Activated CD4-positive, alpha-beta T cell treated with anti-CD3 and anti-CD28 coated beads for 48 hours (primary cell): ENCODE measurements around the gene XRCC1.
A peak's percentile ranks its signal among the peaks of the same experiment; 100 is the strongest.
"Not testable (repeated sequence)": the region's sequence is repeated elsewhere in the genome, so short reads cannot be mapped to it uniquely, and the experiment has no call there.

Experiments used
- DNase-seq: peaks from one replicate; pipeline ENCODE4 v3.0.0-alpha.2; 2020

Gene XRCC1, protein sequence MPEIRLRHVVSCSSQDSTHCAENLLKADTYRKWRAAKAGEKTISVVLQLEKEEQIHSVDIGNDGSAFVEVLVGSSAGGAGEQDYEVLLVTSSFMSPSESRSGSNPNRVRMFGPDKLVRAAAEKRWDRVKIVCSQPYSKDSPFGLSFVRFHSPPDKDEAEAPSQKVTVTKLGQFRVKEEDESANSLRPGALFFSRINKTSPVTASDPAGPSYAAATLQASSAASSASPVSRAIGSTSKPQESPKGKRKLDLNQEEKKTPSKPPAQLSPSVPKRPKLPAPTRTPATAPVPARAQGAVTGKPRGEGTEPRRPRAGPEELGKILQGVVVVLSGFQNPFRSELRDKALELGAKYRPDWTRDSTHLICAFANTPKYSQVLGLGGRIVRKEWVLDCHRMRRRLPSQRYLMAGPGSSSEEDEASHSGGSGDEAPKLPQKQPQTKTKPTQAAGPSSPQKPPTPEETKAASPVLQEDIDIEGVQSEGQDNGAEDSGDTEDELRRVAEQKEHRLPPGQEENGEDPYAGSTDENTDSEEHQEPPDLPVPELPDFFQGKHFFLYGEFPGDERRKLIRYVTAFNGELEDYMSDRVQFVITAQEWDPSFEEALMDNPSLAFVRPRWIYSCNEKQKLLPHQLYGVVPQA

DNA sequence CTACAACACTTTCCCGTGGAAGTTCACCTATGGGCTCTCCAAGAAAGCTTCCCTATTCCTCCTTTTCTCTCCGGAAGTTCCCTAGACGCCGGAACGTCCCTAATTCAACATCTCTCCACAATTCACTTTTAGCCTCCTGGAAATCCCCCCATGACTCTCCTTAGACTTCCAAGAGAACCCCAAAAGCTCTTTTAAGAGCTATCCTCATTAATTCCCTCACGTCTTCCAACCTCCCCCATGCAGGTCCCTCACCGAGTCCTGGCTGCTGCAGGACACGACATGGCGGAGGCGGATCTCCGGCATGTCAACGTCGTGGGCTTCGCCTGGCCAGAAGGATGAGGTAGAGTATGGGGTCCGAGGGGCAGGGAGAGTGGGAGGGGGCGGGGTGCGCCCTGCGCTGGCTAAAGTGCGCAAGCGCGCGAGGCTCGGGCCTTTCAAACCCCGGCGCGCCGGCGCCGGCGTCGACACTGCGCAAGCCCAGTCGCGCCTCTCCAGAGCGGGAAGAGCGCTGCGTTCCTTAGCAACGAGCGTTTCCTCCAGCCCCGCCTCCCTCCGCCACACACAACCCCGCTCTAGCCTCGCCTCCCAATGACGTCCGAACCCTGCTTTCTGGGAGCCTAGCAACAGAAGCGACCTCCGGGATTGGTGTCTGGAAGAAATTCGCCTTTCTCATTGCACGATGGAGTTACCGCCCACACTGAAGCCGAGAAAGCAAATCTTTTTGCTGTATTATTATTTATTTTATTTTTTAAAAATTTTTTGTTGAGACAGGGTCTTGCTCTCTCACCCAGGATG, at the start of gene XRCC1, which contains the start of gene PINLYP:
Gene XRCC1 (minus strand): TSS at position 372 of the 795 bp plus-strand sequence. CDS start 69 bp downstream, at position 303.
Gene PINLYP (plus strand): TSS at position 646 of the 795 bp plus-strand sequence. CDS start 1,391 bp downstream, outside the sequence.
- peak; percentile 98 for DNase-seq

DNA sequence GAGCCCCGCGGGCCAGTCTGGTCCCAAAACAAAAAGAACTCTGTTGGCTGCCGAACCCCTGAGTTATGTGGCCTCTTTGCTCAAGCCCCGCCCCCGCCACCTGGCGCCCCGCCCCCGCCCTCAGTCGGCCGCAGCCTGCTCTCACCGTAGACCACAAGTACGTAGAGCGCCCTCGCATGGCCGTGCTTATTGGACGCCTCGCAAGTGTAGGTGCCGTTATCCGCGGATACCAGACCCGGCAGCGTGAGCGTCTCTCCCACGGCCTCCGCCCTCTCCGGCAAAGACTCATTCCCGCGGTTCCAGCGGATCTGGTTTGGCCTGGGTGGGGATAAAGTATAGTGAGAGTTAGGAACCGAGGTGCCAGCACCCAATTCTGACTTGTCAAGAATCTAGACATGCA, 49.6 kb upstream of the XRCC1 start:
- DNase-seq, result peak; percentile 94

DNA sequence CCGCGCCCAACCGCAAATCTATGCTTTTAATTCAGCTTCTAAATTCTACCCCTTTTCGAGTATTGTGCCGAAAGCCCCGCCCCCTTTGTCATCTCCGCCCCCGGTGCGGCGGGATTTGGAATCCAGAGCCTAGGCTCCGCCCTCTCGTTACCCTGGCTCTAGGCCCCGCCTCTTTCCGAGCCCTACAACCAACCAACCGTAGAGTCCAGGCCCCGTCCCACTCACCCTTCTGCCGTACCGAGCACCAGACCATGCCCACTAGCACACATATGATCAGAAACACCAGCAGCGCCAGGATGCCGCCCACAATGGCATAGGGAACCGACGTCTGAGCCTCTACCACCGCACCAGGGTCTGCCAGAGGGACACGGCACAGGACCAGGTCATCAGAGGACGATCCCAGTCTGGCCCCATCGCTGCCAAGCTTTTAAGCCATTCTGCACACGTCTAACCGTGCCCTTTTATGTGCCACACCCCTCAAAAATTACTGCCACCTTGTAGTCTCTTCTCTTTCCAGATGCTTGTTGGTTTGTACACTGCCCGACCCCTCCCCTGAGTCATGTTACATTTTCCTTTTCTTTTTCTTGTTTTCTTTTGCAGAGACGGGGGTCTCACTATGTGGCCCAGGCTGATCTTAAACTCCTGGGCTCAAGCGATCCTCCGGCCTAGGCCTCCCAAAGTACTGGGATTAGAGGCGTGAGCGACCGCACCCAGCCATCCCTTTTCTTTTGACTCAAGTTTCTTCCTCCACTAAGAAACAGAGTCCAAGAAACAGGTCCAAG, 48.8 kb upstream of the XRCC1 start:
- peak; percentile 43 for DNase-seq

DNA sequence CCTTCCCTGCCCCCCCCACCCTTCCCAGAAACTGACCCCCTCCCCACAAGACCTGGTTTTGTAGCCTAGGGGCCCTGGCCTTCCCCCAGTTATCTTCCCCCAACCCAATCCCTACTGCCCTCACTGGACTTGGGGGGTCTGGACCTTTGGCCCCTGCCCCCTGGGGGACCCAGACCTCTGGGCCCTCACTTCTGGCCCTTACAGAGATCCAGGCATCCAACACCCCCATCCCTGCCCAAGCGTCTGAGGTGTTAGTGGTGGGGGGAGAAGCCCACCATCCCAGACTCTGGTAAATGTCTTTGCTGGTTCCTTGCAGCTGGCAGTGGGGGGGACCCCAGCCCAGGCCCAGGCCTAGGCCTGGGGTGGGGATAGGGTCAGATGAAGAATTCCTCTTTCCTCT, 47.6 kb upstream of the XRCC1 start:
- DNase-seq, result no peak

DNA sequence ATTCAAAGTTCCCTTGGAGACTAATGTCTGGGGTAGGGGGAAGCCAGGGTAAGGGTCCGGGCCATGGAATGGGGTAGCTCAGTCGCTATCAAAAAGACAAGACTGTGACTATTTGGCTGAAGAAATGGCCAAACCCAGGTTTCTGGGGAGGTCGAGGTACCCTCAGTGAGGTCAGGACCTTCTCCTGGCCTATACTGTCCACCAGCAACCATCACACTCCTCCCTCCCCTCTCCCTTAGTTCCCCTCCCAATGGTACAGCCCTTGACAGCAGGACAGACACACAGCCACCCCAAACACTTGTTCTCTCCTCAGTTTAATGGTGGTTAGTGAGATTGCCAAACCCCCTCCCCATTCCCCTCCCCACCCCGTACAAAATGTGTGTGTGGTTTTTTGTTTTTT, 46.7 kb upstream of the XRCC1 start:
- no peak for DNase-seq

DNA sequence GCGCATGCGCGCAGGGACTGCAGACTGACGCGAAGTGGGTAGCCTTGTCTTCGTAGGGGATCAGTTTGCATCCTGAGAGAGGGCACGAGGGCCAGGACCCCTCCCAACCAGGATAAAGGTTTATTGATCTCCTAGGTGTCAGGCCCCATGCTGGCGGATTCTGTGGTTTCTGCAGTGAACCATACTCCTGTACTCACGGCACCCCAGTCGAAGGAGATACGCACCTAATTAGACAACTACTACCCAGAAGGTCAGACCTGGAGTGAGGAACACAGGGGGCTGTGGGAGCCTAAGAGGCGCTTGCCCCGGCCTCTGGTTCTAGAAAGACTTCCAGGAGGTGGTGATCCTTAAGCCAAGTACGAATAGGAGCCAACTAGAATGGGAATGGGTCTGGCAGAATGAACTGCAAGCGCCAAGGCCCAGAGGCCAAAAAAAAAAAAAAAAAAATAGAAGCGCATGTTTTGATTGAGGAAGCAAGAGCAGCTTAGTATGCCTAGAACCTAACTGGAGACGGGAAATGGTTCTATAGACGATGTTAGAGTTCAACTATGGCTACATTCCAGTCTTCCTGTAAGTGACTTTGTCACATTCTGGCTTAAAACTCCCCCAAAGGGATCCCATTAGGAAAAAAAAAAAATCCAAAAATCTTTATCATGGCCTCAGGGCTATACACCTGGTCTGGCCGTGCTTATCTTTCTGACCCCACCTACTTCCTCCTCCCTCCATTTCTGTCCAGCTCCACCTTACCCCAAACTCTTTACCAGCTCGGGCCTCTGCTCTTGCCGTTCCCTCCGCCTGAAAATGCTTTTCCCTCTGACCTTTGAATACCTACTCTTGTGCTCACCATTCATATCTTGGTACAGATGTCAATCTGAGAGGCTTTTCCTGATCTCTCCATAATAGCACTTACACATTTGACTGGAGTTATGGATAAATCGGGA, 45.0 kb upstream of the XRCC1 start:
- no peak for DNase-seq

DNA sequence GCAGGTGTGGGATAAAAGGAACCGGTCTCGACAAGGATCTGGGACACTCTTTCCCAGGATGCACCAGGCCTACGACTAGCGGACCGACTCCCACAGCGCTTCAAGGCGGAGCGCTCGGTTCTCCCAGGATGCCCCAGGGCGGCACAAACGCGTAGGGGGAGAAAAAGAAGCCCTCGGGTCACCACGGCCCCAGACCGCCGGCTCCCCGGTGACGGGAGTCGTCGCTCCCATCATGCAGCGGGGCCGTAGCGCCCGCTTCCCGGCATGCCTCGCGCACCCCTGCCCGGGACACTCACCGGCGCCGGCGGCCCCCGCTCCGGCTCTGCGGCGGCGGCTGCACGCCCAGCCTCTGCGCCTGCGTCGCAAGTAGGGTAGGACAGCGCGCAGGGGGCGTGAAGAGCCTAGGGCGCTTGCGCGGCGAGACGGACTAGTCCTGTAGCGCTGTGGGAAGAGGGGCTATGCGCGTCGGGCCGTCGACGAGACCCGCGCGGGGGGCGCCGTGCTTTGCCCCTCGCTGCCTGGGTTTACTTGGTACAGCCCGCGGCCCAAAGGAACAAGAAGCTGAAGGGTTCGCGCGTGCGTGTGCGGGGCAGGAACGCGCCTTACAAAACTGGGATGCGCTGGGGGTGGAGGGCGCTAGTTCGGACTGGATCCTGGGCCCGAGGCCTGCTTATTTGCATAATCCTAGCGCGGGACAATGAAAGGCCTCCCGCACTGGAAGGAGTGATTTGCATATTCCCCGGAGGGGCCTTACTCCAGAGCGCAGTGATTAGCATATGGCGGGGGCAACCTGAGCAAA, 44.1 kb upstream of the XRCC1 start, which contains the start of gene ZNF428:
Gene ZNF428 (minus strand): TSS at position 368 of the 799 bp plus-strand sequence. CDS start 5,325 bp downstream, outside the sequence.
- peak; percentile 92 for DNase-seq

DNA sequence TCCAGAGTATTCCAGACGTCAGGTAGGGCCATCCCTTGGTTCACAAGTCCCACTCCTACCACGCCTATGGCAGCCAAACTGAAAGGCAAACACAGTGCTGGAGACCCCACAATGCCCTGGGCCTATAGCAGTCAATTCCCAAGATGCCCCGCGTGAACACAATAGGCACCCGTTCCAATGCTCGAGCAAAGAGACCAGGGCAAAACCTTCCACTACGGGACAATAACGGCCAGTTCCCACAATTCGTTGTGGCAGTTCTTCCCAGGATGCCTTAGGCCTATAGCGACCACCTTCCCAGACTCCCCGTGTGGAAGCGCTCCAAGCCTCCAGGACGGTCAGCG, 43.6 kb upstream of the XRCC1 start:
- DNase-seq, result peak; percentile 70

DNA sequence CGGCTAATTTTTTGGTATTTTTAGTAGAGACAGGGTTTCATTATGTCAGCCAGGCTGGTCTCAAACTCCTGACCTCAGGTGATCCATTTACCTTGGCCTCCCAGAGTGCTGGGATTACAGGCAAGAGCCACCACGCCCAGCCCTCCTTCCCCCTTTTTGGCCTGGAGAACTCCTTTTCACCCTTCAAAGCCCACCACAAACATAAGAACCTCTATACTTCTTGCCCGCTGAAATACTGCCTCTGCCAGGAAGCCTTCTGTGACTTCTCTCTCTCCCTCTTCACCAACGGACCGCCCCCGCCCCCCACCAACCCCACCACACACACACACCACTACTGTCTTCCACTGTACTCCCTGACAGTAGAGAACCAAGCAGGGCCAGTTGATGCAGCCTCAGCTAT, 41.6 kb upstream of the XRCC1 start:
- DNase-seq, result no peak

DNA sequence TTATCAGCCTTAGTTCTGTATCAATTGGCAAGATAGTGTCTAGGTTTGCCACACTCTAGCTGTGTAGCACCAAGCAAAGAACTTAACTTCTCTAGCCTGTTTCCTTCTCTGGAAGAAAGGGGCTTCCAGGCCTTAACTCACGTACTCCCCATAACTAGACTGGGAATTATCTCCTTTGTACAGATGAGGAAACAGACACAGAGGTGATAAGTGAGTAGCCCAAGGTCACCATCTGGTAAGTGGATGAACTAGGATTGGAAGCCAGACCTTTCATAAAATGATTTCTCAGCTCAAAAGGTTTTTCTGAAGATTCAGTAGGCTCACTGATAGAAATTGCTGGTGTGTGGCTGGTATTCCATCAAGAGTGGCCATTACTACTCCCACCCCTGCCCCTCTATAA, 41.0 kb upstream of the XRCC1 start:
- no peak for DNase-seq

DNA sequence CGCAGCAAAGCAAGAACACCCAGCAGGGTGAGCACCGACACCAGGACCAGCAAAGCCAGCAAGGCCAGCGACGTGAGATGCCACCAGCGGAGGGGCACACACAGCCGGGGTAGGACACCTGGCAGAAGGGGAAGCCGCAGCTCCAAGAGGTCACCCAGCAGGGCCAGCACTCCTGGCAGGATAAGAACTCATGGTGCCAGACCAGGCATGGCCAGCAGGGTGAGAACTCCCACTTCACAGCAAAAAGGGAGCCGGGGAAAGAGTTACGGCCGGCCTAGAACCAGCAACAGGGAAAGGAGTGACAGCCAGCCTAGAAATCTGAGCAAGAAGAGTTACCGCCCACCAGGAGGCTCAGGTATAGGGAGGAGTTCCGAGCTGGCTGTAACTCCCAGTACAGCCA, 37.0 kb upstream of the XRCC1 start:
- DNase-seq, result no peak

DNA sequence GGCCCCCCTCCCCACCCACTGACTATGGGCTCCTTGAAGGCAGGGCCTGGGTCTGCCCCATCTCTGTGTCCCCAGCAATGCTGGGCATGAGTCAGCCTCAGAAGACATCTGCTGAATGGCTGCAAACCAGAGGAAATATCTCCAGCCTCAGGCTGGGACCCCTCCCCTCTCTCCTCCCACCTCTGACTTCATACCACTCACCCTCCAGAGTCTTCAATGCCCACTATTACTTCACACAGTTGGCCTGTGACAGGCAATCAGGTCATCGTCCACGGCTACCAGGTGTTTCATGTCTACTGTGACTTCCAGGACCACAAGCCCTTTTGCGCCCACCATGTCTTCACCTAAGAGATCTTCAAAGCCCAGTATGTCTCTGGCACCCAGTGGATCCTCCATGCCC, 36.5 kb upstream of the XRCC1 start, which contains the start of gene SRRM5:
Gene SRRM5 (plus strand): TSS at position 301 of the 400 bp plus-strand sequence. CDS start 34 bp downstream, at position 335.
- no peak for DNase-seq

DNA sequence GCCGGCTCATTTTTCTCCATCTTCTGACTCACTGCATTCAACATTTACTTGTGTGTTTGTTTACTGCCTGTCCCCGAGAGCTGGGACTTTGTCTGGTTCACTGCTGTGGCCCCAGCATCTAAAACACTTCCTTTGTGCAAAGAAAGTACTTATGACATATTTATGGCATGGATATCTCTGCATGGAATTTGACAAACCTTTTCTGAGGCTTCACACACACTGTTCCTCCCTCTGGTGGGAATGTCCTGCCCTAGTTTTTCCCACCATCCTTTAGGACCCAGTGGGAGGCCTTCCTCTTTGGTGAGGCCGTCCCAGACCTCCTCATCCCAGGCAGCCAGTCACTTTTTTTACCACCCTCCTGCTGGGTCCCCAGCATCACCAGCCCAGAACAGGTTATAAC, 35.2 kb upstream of the XRCC1 start:
- DNase-seq, result no peak

DNA sequence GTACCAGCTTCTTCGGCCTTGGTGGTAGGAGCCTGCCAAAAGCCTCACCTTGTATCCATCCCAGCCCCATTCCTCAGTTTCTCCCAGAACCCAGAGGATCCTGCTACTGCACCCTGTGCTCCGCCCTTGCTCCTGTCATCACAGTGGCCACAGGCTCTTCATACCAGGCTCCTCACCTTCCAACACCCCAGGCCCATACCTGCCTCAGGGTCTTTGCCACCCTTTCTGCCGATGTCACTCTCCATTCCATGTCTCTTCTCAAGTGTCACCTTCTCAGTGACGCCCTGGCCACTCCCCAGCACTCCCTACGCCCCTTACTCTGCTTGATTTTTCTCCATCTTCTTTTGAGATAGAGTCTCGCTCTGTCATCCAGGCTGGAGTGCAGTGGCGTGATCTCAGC, 34.5 kb upstream of the XRCC1 start:
- DNase-seq, result no peak

DNA sequence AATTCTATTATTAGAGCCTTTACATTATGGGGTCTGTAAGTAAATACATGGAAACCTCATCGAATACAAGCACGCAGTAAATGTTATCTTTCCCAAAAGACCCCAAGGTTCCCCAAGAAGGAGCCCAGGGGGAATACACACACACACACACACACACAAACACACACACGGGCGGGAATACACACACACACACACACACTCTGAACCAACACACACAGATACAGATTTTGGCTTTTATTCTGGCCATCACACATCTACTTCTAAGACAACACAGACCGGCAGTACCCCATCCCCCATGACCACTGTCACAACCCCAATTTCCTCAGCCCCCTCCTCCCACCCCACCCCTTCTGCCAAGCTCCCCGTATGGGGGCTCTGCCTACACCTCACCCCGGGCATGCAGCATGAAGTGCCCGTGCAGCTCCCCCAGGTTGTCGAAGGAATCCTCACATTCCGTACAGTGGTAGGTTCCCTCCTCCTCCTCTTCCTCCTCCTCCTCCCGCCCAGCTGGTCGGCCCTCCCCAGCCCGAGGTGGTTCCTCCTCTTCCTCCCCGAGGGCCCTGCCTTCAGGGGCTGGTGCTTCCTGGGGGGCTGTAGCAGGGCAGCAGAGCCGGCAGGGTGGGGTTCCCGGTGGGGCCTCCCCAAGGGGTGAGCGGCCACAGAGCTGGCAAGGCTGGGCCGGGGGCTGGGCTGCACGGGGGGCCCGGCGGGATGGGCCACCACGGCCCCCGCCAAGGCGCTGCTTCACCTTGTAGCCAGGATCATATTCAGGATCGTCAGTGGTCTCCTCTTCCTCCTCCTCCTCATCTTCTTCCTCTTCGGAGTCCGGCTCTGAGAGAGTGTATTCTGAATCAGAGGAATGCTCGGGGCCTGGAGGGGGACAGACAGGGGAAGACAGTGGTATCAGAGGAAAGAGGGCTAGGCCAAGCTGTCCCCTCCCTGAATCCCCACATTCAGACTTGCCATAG, 32.2 kb upstream of the XRCC1 start:
- no peak for DNase-seq

DNA sequence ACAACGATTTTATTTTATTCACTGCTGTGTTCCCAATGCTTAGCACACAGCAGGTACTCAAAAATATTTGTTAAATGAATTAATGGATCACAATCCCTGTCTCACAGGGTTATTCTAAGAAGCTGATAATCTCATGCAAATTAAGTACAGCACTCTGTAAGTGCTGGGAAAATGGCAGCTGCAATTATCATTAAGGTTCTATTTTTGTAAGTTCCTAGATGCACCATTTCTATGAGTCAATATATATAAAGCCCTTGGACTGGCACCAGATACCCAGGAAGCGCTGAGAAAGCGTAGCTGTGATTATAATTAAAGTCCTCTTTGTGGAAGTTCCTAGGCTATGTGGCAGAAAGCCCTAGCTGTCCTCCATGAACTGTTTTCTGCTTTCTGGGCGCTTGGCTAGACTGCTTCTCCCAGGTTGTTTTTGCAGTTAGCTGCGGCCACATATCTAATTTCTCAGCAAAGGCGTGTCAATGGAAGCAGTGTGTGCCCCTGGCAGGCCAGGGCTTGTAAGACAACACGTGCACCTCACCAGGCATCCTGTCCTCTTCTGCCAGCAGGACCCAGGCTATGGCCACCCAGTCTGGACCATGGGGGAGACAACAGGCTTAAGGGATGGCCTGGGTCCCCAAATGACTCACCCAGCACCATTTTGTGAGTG, 31.4 kb upstream of the XRCC1 start:
- no peak for DNase-seq

DNA sequence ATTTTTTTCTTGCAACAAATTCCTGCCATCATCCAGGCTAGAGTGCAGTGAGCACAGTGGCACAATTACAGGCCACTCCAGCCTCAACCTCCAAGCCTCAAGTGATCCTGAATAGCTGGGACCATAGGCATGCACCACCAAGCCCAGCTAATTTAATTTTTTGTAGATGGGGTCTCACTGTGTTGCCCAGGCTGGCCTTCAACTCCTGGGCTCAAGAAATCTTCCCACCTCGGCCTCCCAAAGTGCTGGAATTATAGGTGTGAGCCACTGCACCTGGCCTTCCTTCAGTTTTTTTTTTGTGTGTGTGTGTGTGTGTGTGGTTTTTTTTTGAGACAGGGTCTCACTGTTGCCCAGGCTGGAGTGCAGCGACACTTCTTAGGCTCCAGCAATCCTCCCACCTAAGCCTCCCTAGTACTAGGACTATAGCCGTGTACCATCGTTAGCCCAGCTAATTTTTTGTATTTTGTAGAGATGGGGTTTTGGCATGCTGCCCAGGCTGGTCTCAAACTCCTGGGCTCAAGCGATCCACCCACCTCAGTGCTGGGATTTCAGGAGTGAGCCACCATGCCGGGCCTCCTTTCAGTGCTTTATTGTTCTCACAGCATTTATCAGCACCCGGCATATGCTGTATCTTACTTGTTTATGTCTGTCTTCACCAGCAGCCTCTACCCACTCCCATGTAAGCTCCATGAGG, 30.7 kb upstream of the XRCC1 start:
- DNase-seq, result no peak

DNA sequence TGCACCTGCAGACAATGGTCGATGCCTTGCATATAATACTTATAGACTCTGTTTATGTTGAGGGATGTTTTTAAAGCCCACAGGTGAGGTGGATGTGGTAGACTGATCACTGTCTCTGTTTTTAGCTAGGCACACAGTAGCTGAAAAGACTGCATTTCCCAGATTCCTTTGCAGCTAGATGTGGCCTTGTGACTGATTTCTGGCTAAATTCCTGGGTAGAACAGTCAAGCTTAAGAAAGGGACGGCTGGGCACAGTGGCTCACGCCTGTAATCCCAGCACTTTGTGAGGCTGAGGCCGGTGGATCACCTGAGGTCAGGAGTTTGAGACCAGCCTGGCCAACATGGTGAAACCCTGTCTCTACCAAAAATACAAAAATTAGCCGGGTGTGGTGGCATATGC, 25.0 kb upstream of the XRCC1 start:
- DNase-seq, result not testable (repeated sequence)
